Breast epithelium (tissue), 4 donors: ENCODE data around the gene STX2. TPM values are rescaled to one million over a fixed set of nuclear protein-coding genes. Genes with fewer than 3 reads are reported as not detected.

Source experiments
- DNase-seq, 2 donors: peaks; one replicate each; pipeline ENCODE4 v3.0.0-alpha.2; 2019; ENCODE audit warnings: low spot score in 2 of 2
- H3K27ac ChIP-seq, 2 donors: fragments of 200-600 bp; sonication (generic) in 1 of 2; one replicate each; pipeline ENCODE4 v1.5.1; 2016 to 2019; ENCODE audit warnings: mild to moderate bottlenecking in 1 of 2
- H3K27me3 ChIP-seq, 2 donors: fragments of 200-600 bp; sonication (generic) in 1 of 2; one replicate each; pipeline versions ENCODE4 v1.5.1 to v1.6.0; 2017 to 2019; ENCODE audit warnings: control low read depth in 1 of 2, mild to moderate bottlenecking in 1 of 2
- H3K36me3 ChIP-seq: fragments of 200-600 bp; one replicate; pipeline ENCODE4 v1.5.1; 2019
- H3K4me1 ChIP-seq, 2 donors: fragments of 200-600 bp; sonication (generic); one replicate each; pipeline ENCODE4 v1.5.1; 2016 to 2019; ENCODE audit warnings: control low read depth in 1 of 2
- H3K4me3 ChIP-seq, 3 donors: fragments of 200-600 bp; sonication (generic); 1 replicate in 2 of 3; 2 replicates in 1 of 3; pipeline ENCODE4 v1.5.1; 2016 to 2019; ENCODE audit warnings: mild to moderate bottlenecking in 3 of 3, moderate library complexity in 2 of 3
- H3K9me3 ChIP-seq, 2 donors: fragments of 200-600 bp; sonication (generic) in 1 of 2; one replicate each; pipeline ENCODE4 v1.5.1; 2016 to 2019; ENCODE audit warnings: control low read depth in 1 of 2
- CTCF ChIP-seq, 3 donors: fragments of 450-650 bp; IDR thresholded peaks; one replicate each; pipeline ENCODE4 v1.5.1; 2016 to 2017; ENCODE audit warnings: antibody characterized with exemption in 3 of 3, mild to moderate bottlenecking in 3 of 3, moderate library complexity in 3 of 3
- POLR2A ChIP-seq: fragments of 450-650 bp; IDR thresholded peaks from one replicate; pipeline ENCODE4 v1.6.1; 2016; ENCODE audit warnings: antibody characterized with exemption, mild to moderate bottlenecking, moderate library complexity
- POLR2AphosphoS5 ChIP-seq, 3 donors: sonication (generic); formaldehyde crosslinking; IDR thresholded peaks; one replicate each; pipeline ENCODE4 v1.6.1; 2017; ENCODE audit warnings: antibody characterized with exemption in 3 of 3
- intact Hi-C: fragments of 100-400 bp; cut with DNase I; formaldehyde crosslinking; loops from one replicate; pipeline ENCODE4 v1.15.1; 2023; ENCODE audit warnings: low total_unique reads
- total RNA-seq, 3 donors: library from RNA; depleted of rRNA; stranded (reverse); fragments of >200 nt; gene quantifications; one replicate each; pipeline ENCODE4 v1.1.0, GENCODE V29; 2016

STX2 gene
- total RNA-seq, 3 donors from 2014 or later: 11.6 to 23.2 (median 15.4) TPM

GRCh38 chr12:130879781-130880389 lies 40.8 kb upstream of the STX2 start:
- no peak overlapping the region for H3K27ac ChIP-seq
- no peaks in the 10 kb centered on the region for H3K4me1 ChIP-seq
- H3K27me3 ChIP-seq: no peaks in the 10 kb centered on the region
- peaks cover 6% of the 10 kb centered on the region for H3K36me3 ChIP-seq
- no peak for DNase-seq
- H3K4me3 ChIP-seq: peak overlapping the region in 2 of 3 donors; percentile 19 to 41
- no peaks in the 10 kb centered on the region for H3K9me3 ChIP-seq
- TF ChIP-seq POLR2AphosphoS5 (IDR thresholded peaks at IDR 0.05): no peak
- TF ChIP-seq POLR2A: no peak
- TF ChIP-seq CTCF (IDR thresholded peaks at IDR 0.05): no peak
- intact Hi-C loops: no loop called here

- H3K36me3 ChIP-seq: peaks cover 6% of the 10 kb centered on the region
- no peak for DNase-seq
- no peaks in the 10 kb centered on the region for H3K4me1 ChIP-seq
- H3K4me3 ChIP-seq: no peak overlapping the region
- H3K27me3 ChIP-seq: no peaks in the 10 kb centered on the region
- no peak overlapping the region for H3K27ac ChIP-seq
- TF ChIP-seq CTCF (IDR thresholded peaks at IDR 0.05) (no peak), POLR2AphosphoS5 (IDR thresholded peaks at IDR 0.05) (no peak), POLR2A (no peak)
- intact Hi-C loops: no loop called here
- no peaks in the 10 kb centered on the region for H3K9me3 ChIP-seq
Observed at GRCh38 chr12:130879212-130879686, 40.2 kb upstream of the STX2 start.

GRCh38 chr12:130878193-130879185 lies 39.4 kb upstream of the STX2 start:
- Histone ChIP-seq H3K4me3 (no peak overlapping the region), H3K4me1 (no peaks in the 10 kb centered on the region), H3K27ac (no peak overlapping the region), H3K27me3 (no peaks in the 10 kb centered on the region), H3K36me3 (peaks cover 6% of the 10 kb centered on the region), H3K9me3 (no peaks in the 10 kb centered on the region)
- no peak for DNase-seq
- no peak for TF ChIP-seq POLR2A
- TF ChIP-seq POLR2AphosphoS5 (IDR thresholded peaks at IDR 0.05): no peak
- no peak for TF ChIP-seq CTCF (IDR thresholded peaks at IDR 0.05)
- intact Hi-C loops: no loop called here

- H3K36me3 ChIP-seq: peaks cover 6% of the 10 kb centered on the region
- no peaks in the 10 kb centered on the region for H3K9me3 ChIP-seq
- intact Hi-C loops: no loop called here
Observed at GRCh38 chr12:130877333-130877732, 38.3 kb upstream of the STX2 start.

More at GRCh38 chr12:130877333-130877732, 38.3 kb upstream of the STX2 start:
- Histone ChIP-seq H3K4me1 (peaks cover 0 to 7% of the 10 kb centered on the region in 2 donors), H3K27ac (no peak overlapping the region), H3K4me3 (no peak overlapping the region), H3K27me3 (no peaks in the 10 kb centered on the region)
- no peak for DNase-seq
- no peak for TF ChIP-seq POLR2A
- no peak for TF ChIP-seq CTCF (IDR thresholded peaks at IDR 0.05)
- no peak for TF ChIP-seq POLR2AphosphoS5 (IDR thresholded peaks at IDR 0.05)
